HCT116 (cell line): ENCODE measurements around the gene KSR2. TPM values are rescaled to one million over a fixed set of nuclear protein-coding genes. Genes with fewer than 3 reads are reported as not detected.
A peak's percentile ranks its signal among the peaks of the same experiment; 100 is the strongest.

Experiments used
- ATAC-seq: fragments of 200-7000 bp; cut with Tn5 transposase; 2 replicates; pipeline ENCODE4 v1.9.1; 2020; ENCODE audit warnings: mild to moderate bottlenecking, moderate library complexity
- BruUV-seq: library from RNA; stranded (reverse); fragments of 400-500 nt; replicated peaks from 2 replicates; lab custom pipeline; 2021; lab: Mats Ljungman, UMichigan
- CTCF ChIA-PET: fragments of 300-600 bp; sonication (Branson Sonifier 250); formaldehyde crosslinking; loops from one replicate; lab custom pipeline; 2021; ENCODE audit warnings: antibody characterized with exemption; lab: Charles Lee
- POLR2A ChIA-PET: fragments of 300-600, 350-600 bp; sonication (Branson Sonifier 250); formaldehyde crosslinking; loops from one replicate; lab custom pipeline; 2021; ENCODE audit warnings: antibody characterized with exemption; lab: Charles Lee
- RAD21 ChIA-PET, 2 experiments: fragments of 300-600 bp; sonication (Branson Sonifier 250); formaldehyde crosslinking; loops; one replicate each; lab custom pipeline; 2023; ENCODE audit warnings: low total read pairs in 2 of 2; ENCODE audit not compliant: uncharacterized antibody in 2 of 2, unreplicated experiment in 2 of 2, low non-redundant PET in 1 of 2; lab: Charles Lee
- DNase-seq: peaks from one replicate; pipeline ENCODE4 v3.0.0-alpha.2; 2010; ENCODE audit warnings: low read depth, low spot score
- H2AFZ ChIP-seq: fragments of 200-600 bp; shearing (Covaris generic), sonication (generic); 2 replicates; pipeline ENCODE4 v1.6.1; 2017; ENCODE audit warnings: low read depth, mixed run types, mixed read lengths, antibody characterized with exemption, low read length; ENCODE audit not compliant: poor library complexity, severe bottlenecking
- H3K27ac ChIP-seq: 2 replicates; pipeline ENCODE4 v1.5.1; 2012; ENCODE audit warnings: low read depth, low read length
- H3K27me3 ChIP-seq: fragments of 200-600 bp; sonication (generic); 2 replicates; pipeline ENCODE4 v1.6.1; 2016; ENCODE audit warnings: mixed run types, low read length, mixed read lengths; ENCODE audit not compliant: insufficient read depth
- H3K36me3 ChIP-seq, 2 experiments: fragments of 200-500 bp in 1 of 2; fragments of 200-600 bp in 1 of 2; sonication (Bioruptor generic) in 1 of 2; sonication (generic) in 1 of 2; 2 replicates each; pipeline versions ENCODE4 v1.5.1 to v1.6.1; 2014 to 2016; ENCODE audit warnings: low read length in 2 of 2, inconsistent platforms in 1 of 2, mixed read lengths in 1 of 2, mixed run types in 1 of 2; ENCODE audit not compliant: insufficient read depth in 2 of 2, control insufficient read depth in 1 of 2
- H3K4me1 ChIP-seq, 2 experiments: fragments of 200-600 bp in 1 of 2; sonication (generic) in 1 of 2; 2 replicates each; pipeline versions ENCODE4 v1.5.1 to v1.6.1; 2012 to 2017; ENCODE audit warnings: low read length in 2 of 2, inconsistent platforms in 1 of 2, mild to moderate bottlenecking in 1 of 2, mixed read lengths in 1 of 2, mixed run types in 1 of 2, moderate library complexity in 1 of 2; ENCODE audit not compliant: insufficient read depth in 2 of 2, control insufficient read depth in 1 of 2
- H3K4me2 ChIP-seq: fragments of 200-600 bp; sonication (generic); 2 replicates; pipeline ENCODE4 v1.6.1; 2017; ENCODE audit warnings: mixed run types, low read length, mixed read lengths
- H3K4me3 ChIP-seq, 2 experiments: fragments of 200-600 bp in 1 of 2; sonication (generic) in 1 of 2; replicated peaks in 1 of 2; 2 replicates each; pipeline ENCODE4 v1.5.1; 2011 to 2016; ENCODE audit warnings: low read length in 2 of 2, control low read depth in 1 of 2, low read depth in 1 of 2, mild to moderate bottlenecking in 1 of 2, mixed read lengths in 1 of 2, mixed run types in 1 of 2
- H3K79me2 ChIP-seq: fragments of 200-600 bp; sonication (generic); 2 replicates; pipeline ENCODE4 v1.6.1; 2017; ENCODE audit warnings: mild to moderate bottlenecking, mixed run types, low read length, moderate library complexity, mixed read lengths; ENCODE audit not compliant: insufficient read depth
- H3K9ac ChIP-seq: fragments of 200-600 bp; sonication (generic); 2 replicates; pipeline ENCODE4 v1.6.1; 2016; ENCODE audit warnings: low read length, mixed read lengths
- H3K9me2 ChIP-seq: fragments of 200-600 bp; sonication (generic), shearing (Covaris generic); 2 replicates; pipeline ENCODE4 v1.6.1; 2017; ENCODE audit warnings: mixed run types, mild to moderate bottlenecking, moderate library complexity; ENCODE audit not compliant: insufficient read depth
- H3K9me3 ChIP-seq, 2 experiments: fragments of 200-500 bp in 1 of 2; fragments of 200-600 bp in 1 of 2; sonication (Bioruptor generic) in 1 of 2; sonication (generic) in 1 of 2; 2 replicates each; pipeline ENCODE4 v1.6.1; 2014 to 2017; ENCODE audit warnings: low read length in 2 of 2, mixed read lengths in 2 of 2, inconsistent platforms in 1 of 2, low read depth in 1 of 2, mild to moderate bottlenecking in 1 of 2, mixed run types in 1 of 2, moderate library complexity in 1 of 2; ENCODE audit not compliant: control insufficient read depth in 1 of 2, insufficient read depth in 1 of 2
- H4K20me1 ChIP-seq: fragments of 200-600 bp; sonication (generic), shearing (Covaris generic); 2 replicates; pipeline ENCODE4 v1.6.1; 2017; ENCODE audit warnings: mixed run types, mild to moderate bottlenecking, moderate library complexity; ENCODE audit not compliant: insufficient read depth
- ATF3 ChIP-seq: IDR thresholded peaks from 2 replicates; pipeline ENCODE4 v1.6.1; 2012
- CBX3 ChIP-seq: IDR thresholded peaks from 2 replicates; pipeline ENCODE4 v1.6.1; 2012; ENCODE audit warnings: low read depth
- CTCF ChIP-seq, 3 experiments: fragments of 200-600 bp in 1 of 3; sonication (generic) in 1 of 3; IDR thresholded peaks in 2 of 3; conservative IDR thresholded peaks in 1 of 3; 2 replicates each; pipeline ENCODE4 v1.5.1; 2012 to 2017; ENCODE audit warnings: low read depth in 2 of 3, low read length in 2 of 3, antibody characterized with exemption in 1 of 3, borderline replicate concordance in 1 of 3, control low read depth in 1 of 3, mild to moderate bottlenecking in 1 of 3, mixed read lengths in 1 of 3, mixed run types in 1 of 3, moderate library complexity in 1 of 3; ENCODE audit not compliant: insufficient read depth in 1 of 3
- EGR1 ChIP-seq: IDR thresholded peaks from 2 replicates; pipeline ENCODE4 v1.6.1; 2012; ENCODE audit warnings: low read depth
- EZH2phosphoT487 ChIP-seq: fragments of 200-600 bp; IDR thresholded peaks from 2 replicates; pipeline ENCODE4 v1.6.1; 2018; ENCODE audit warnings: antibody characterized with exemption, borderline replicate concordance
- MAX ChIP-seq: IDR thresholded peaks from 2 replicates; pipeline ENCODE4 v1.6.1; 2012
- POLR2A ChIP-seq: IDR thresholded peaks from 2 replicates; pipeline ENCODE4 v1.7.0; 2011; ENCODE audit warnings: borderline replicate concordance; ENCODE audit not compliant: insufficient read depth, insufficient read length; ENCODE audit errors: extremely low read depth
- POLR2AphosphoS5 ChIP-seq: IDR thresholded peaks from 2 replicates; pipeline ENCODE4 v1.6.1; 2011; ENCODE audit warnings: mild to moderate bottlenecking, low read depth, low read length, moderate library complexity
- SIN3A ChIP-seq: IDR thresholded peaks from 2 replicates; pipeline ENCODE4 v1.6.1; 2012; ENCODE audit warnings: low read depth
- SP1 ChIP-seq: IDR thresholded peaks from 2 replicates; pipeline ENCODE4 v1.6.1; 2012; ENCODE audit warnings: low read depth
- TCF7L2 ChIP-seq: IDR thresholded peaks from 2 replicates; pipeline ENCODE4 v1.7.0; 2011; ENCODE audit warnings: borderline replicate concordance, inconsistent platforms; ENCODE audit not compliant: insufficient read depth, insufficient read length; ENCODE audit errors: extremely low read depth
- YY1 ChIP-seq: IDR thresholded peaks from 2 replicates; pipeline ENCODE4 v1.6.1; 2011; ENCODE audit warnings: low read length, low read depth, moderate library complexity, mild to moderate bottlenecking; ENCODE audit not compliant: insufficient replicate concordance; ENCODE audit errors: extremely low read depth
- ZBTB33 ChIP-seq: IDR thresholded peaks from 2 replicates; pipeline ENCODE4 v1.6.1; 2011; ENCODE audit warnings: mild to moderate bottlenecking, low read length, moderate library complexity; ENCODE audit not compliant: insufficient replicate concordance; ENCODE audit errors: extremely low read depth
- ZFX ChIP-seq: fragments of 450-650 bp; IDR thresholded peaks from 2 replicates; pipeline ENCODE4 v1.6.1; 2017
- ZNF274 ChIP-seq: fragments of 200-500 bp; sonication (Bioruptor generic); IDR thresholded peaks from 2 replicates; pipeline ENCODE4 v1.6.1; 2014; ENCODE audit warnings: mild to moderate bottlenecking, low read depth, low read length, inconsistent platforms
- intact Hi-C: fragments of 100-400 bp; cut with micrococcal nuclease; formaldehyde crosslinking; loops from 2 replicates; pipeline ENCODE4 v1.10.0; 2022
- total RNA-seq: library from RNA; stranded (reverse); gene quantifications from one replicate; pipeline ENCODE4 v1.2.1, GENCODE V29; 2021; ENCODE audit not compliant: unreplicated experiment

Gene KSR2
- total RNA-seq, 1 experiment from 2014 or later = 10.1 TPM

GRCh38 chr12:117966511-117966910 lies 2.3 kb downstream of the KSR2 start:
- Histone ChIP-seq H3K4me1 (peaks cover 11 to 28% of the 10 kb centered on the region in 2 experiments), H3K79me2 (peaks cover 8% of the 10 kb centered on the region), H3K4me2 (peak overlapping the region; percentile 94), H4K20me1 (no peaks in the 10 kb centered on the region), H3K27ac (no peak overlapping the region), H3K9me3 (peaks cover 0 to 7% of the 10 kb centered on the region in 2 experiments; a peak in 1 of 4 replicates), H3K4me3 (no peak overlapping the region), H2AFZ (no peak overlapping the region), H3K27me3 (no peaks in the 10 kb centered on the region), H3K36me3 (0 out of 4 replicates have a peak, but pooled peaks cover 0 to 4% of the 10 kb centered on the region in 2 experiments), H3K9me2 (no peaks in the 10 kb centered on the region), H3K9ac (no peak overlapping the region)
- DNase-seq (no peak), ATAC-seq (no peak)
- POLR2A ChIA-PET = no interaction called here
- BruUV-seq = no TSS peak
- CTCF ChIA-PET = no interaction called here
- intact Hi-C loops = no loop called here
- TF ChIP-seq POLR2AphosphoS5 (no peak), ATF3 (no peak), CTCF (IDR thresholded peaks at IDR 0.05 in 2 of 3, conservative IDR thresholded peaks at IDR 0.05 in 1 of 3; ENCODE audit: borderline replicate concordance in 1 of 3, insufficient read depth in 1 of 3, low read depth in 2 of 3, low read length in 2 of 3) (no peak), TCF7L2 (no peak), EZH2phosphoT487 (no peak), MAX (no peak), ZFX (no peak), SP1 (no peak), POLR2A (no peak), ZNF274 (no peak), YY1 (no peak), ZBTB33 (no peak), SIN3A (no peak), CBX3 (no peak), EGR1 (no peak)
- RAD21 ChIA-PET = no interaction called here
